Mesenchymal stem cell (in vitro differentiated cells and primary cell): ENCODE results near the gene TNFRSF14.
"Not testable (repeated sequence)": the region's sequence is repeated elsewhere in the genome, so short reads cannot be mapped to it uniquely, and the experiment has no call there.

Experiments
- DNase-seq: peaks from one replicate; pipeline ENCODE4 v3.0.0-alpha.2; 2013
- H2AFZ ChIP-seq: one replicate; pipeline ENCODE4 v1.6.1; 2013; ENCODE audit warnings: low read depth, mild to moderate bottlenecking, control low read depth, inconsistent platforms, low read length, moderate library complexity
- H2AK5ac ChIP-seq: 2 replicates; pipeline ENCODE4 v1.6.1; 2013; ENCODE audit warnings: low read length, moderate library complexity, mild to moderate bottlenecking, inconsistent platforms; ENCODE audit not compliant: severe bottlenecking
- H2BK120ac ChIP-seq: one replicate; pipeline ENCODE4 v1.6.1; 2013; ENCODE audit warnings: low read depth, mild to moderate bottlenecking, inconsistent platforms, low read length, moderate library complexity
- H2BK12ac ChIP-seq, 2 experiments: one replicate each; pipeline ENCODE4 v1.6.1; 2013; ENCODE audit warnings: inconsistent platforms in 2 of 2, low read length in 2 of 2, mild to moderate bottlenecking in 2 of 2, moderate library complexity in 2 of 2, control low read depth in 1 of 2
- H2BK15ac ChIP-seq: one replicate; pipeline ENCODE4 v1.6.1; 2013; ENCODE audit warnings: mild to moderate bottlenecking, low read depth, inconsistent platforms; ENCODE audit not compliant: poor library complexity, severe bottlenecking
- H2BK5ac ChIP-seq: 2 replicates; pipeline ENCODE4 v1.6.1; 2013; ENCODE audit warnings: low read depth, mild to moderate bottlenecking, low read length, control low read depth, inconsistent platforms; ENCODE audit not compliant: poor library complexity, severe bottlenecking
- H3K14ac ChIP-seq, 2 experiments: one replicate each; pipeline ENCODE4 v1.6.1; 2013; ENCODE audit warnings: inconsistent platforms in 2 of 2, low read length in 2 of 2, control low read depth in 1 of 2, mild to moderate bottlenecking in 1 of 2, moderate library complexity in 1 of 2
- H3K18ac ChIP-seq, 2 experiments: one replicate each; pipeline ENCODE4 v1.6.1; 2013; ENCODE audit warnings: inconsistent platforms in 2 of 2, low read length in 2 of 2, control low read depth in 1 of 2, low read depth in 1 of 2, mild to moderate bottlenecking in 1 of 2
- H3K23ac ChIP-seq, 2 experiments: one replicate each; pipeline ENCODE4 v1.6.1; 2013; ENCODE audit warnings: inconsistent platforms in 2 of 2, low read length in 2 of 2, mild to moderate bottlenecking in 2 of 2, moderate library complexity in 2 of 2, control low read depth in 1 of 2
- H3K27ac ChIP-seq: 2 replicates; pipeline ENCODE4 v1.5.1; 2013; ENCODE audit warnings: mild to moderate bottlenecking, moderate library complexity, low read length, control low read depth, inconsistent platforms; ENCODE audit not compliant: poor library complexity, severe bottlenecking
- H3K27me3 ChIP-seq, 2 experiments: 2 replicates each; pipeline versions ENCODE4 v1.6.1 to v1.7.0; 2013; ENCODE audit warnings: low read length in 2 of 2, mild to moderate bottlenecking in 2 of 2, moderate library complexity in 2 of 2, control low read depth in 1 of 2, inconsistent platforms in 1 of 2; ENCODE audit not compliant: control insufficient read depth in 1 of 2, insufficient read depth in 1 of 2
- H3K36me3 ChIP-seq, 2 experiments: 2 replicates each; pipeline versions ENCODE4 v1.6.1 to v1.7.0; 2013; ENCODE audit warnings: low read length in 2 of 2, control low read depth in 1 of 2, inconsistent platforms in 1 of 2, low read depth in 1 of 2, mild to moderate bottlenecking in 1 of 2; ENCODE audit not compliant: insufficient read depth in 2 of 2, control insufficient read depth in 1 of 2
- H3K4ac ChIP-seq, 2 experiments: one replicate each; pipeline ENCODE4 v1.6.1; 2013; ENCODE audit warnings: inconsistent platforms in 2 of 2, low read length in 2 of 2, mild to moderate bottlenecking in 2 of 2, moderate library complexity in 2 of 2, control low read depth in 1 of 2, low read depth in 1 of 2
- H3K4me1 ChIP-seq: 2 replicates; pipeline ENCODE4 v1.6.1; 2013; ENCODE audit warnings: low read depth, low read length, control low read depth; ENCODE audit not compliant: control insufficient read depth, insufficient read depth
- H3K4me2 ChIP-seq: 2 replicates; pipeline ENCODE4 v1.6.1; 2013; ENCODE audit warnings: low read length, mild to moderate bottlenecking, inconsistent platforms; ENCODE audit not compliant: poor library complexity, severe bottlenecking
- H3K4me3 ChIP-seq, 2 experiments: 2 replicates each; pipeline versions ENCODE4 v1.5.1 to v1.7.0; 2013; ENCODE audit warnings: low read length in 2 of 2, mild to moderate bottlenecking in 2 of 2, control low read depth in 1 of 2, low read depth in 1 of 2; ENCODE audit not compliant: insufficient read depth in 1 of 2
- H3K79me1 ChIP-seq: replicated peaks from 2 replicates; pipeline ENCODE4 v1.6.1; 2013; ENCODE audit warnings: mild to moderate bottlenecking, control low read depth, low read length, inconsistent platforms; ENCODE audit not compliant: poor library complexity, severe bottlenecking
- H3K9ac ChIP-seq: 2 replicates; pipeline ENCODE4 v1.7.0; 2013; ENCODE audit warnings: mild to moderate bottlenecking, low read length, moderate library complexity
- H3K9me3 ChIP-seq: 2 replicates; pipeline ENCODE4 v1.7.0; 2013; ENCODE audit warnings: mild to moderate bottlenecking, low read length; ENCODE audit not compliant: control insufficient read depth
- H4K8ac ChIP-seq: one replicate; pipeline ENCODE4 v1.6.1; 2013; ENCODE audit warnings: inconsistent platforms, mild to moderate bottlenecking, low read length, moderate library complexity
- H4K91ac ChIP-seq: one replicate; pipeline ENCODE4 v1.6.1; 2013; ENCODE audit warnings: mild to moderate bottlenecking, low read length, inconsistent platforms
- WGBS: methylation state at CpG from one replicate; pipeline ENCODE4 v1.1.7; 2013; ENCODE audit warnings: mixed read lengths; 5-methylcytosine and 5-hydroxymethylcytosine counted together

Gene TNFRSF14

DNA sequence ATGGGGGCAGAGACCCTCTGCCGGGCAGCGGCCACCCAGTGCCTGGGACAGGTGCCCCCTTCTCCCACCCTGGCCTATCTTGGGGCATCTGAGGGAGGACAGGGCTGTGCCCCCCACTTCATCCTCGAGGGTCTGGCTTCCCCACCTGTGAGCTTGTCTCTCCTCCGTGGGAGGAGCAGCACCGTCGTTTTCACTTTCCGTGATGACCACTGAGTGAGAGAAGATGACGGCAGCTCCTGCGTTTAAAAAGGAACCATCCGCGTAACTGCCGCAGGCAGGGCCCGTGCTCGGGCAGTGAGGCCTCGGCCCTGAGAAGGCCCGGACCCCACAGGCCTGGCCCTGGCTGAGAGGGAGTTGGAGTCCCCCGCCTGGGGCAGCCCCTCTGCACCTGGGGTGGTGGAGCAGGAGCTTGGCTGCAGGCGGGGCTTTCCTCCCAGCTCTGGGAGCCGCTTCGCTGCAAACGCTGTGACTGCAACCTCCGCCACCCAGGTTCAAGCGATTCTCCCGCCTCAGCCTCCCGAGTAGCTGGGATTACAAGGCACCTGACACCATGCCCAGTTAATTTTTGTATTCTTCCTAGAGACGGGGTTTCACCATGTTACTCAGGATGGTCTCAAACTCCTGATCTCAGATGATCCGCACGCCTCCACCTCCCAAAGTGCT, 6.7 kb upstream of the TNFRSF14 start:
- not testable (repeated sequence) for H3K23ac ChIP-seq, H3K18ac ChIP-seq, H2BK120ac ChIP-seq, H4K8ac ChIP-seq, H4K91ac ChIP-seq, H3K79me1 ChIP-seq, H3K4me3 ChIP-seq, H3K4me2 ChIP-seq, H3K27me3 ChIP-seq, H3K4ac ChIP-seq, H2BK5ac ChIP-seq, DNase-seq, H2AFZ ChIP-seq, H2AK5ac ChIP-seq, H2BK15ac ChIP-seq, H2BK12ac ChIP-seq, H3K9me3 ChIP-seq, H3K27ac ChIP-seq, H3K36me3 ChIP-seq, H3K14ac ChIP-seq
- WGBS, result 94% methylated on average over 22 of the region's 28 CpGs
- peaks cover 43% of the 10 kb centered on the region for H3K4me1 ChIP-seq
- peak overlapping the region; percentile 80 for H3K9ac ChIP-seq

DNA sequence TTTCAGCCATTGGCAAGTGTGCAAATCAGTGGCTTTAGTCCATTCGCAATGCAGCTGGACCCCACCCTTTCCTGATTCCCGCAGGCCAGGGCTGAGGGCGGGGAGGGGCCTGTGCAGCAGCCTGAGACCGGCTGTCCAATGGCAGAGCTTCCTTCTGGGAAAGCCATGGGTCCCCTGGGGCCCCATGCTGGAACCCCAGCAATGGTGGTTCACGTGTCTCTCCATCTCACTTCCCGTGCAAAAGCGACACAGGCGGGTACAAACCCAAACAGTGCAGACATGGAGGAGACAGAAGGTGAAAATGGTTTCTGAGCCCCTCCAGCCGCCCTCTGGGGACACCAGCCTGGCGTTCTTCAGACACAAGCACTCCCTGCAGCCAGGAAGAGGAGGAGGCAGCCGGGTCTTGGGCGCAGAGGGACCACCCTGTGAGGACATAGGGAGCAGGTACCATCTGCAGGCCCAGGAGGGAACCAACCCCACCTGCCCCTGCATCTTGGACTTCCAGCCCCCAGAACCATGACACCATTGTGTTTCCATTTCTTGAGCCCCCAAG, 5.8 kb upstream of the TNFRSF14 start:
- H4K91ac ChIP-seq, H2BK5ac ChIP-seq, H3K9me3 ChIP-seq, H4K8ac ChIP-seq, H3K9ac ChIP-seq, H3K36me3 ChIP-seq, H2AFZ ChIP-seq, H3K4me3 ChIP-seq, DNase-seq, H3K18ac ChIP-seq, H2BK12ac ChIP-seq, H2AK5ac ChIP-seq, H3K23ac ChIP-seq, H3K14ac ChIP-seq, H2BK15ac ChIP-seq, H3K79me1 ChIP-seq, H2BK120ac ChIP-seq, H3K27me3 ChIP-seq, H3K4ac ChIP-seq, H3K27ac ChIP-seq, H3K4me2 ChIP-seq: not testable (repeated sequence)
- peaks cover 43% of the 10 kb centered on the region for H3K4me1 ChIP-seq
- WGBS, result 86% methylated on average over 10 of the region's 12 CpGs

DNA sequence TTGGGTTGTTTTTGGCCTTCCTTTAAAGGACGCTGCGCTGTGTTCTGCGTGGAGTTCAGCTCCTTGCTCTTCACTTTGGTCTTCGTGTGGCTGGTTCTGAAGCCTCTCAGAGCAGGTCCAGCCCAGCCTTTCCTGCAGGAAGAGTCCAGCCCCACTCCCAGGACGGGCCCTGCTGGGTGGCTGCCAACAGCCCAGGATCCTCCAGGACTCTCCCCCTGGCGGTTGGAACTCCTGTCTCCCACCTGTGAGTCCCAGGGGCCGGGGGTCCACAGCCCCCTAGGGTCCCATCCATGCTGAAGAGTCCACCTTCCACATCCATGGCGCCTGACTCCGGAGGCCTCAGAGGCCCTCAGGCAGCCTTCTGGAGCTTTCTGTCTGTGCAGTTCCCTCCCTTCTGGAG, 4.6 kb upstream of the TNFRSF14 start:
- H2BK5ac ChIP-seq, H2BK12ac ChIP-seq, H3K18ac ChIP-seq, H3K23ac ChIP-seq, H3K9me3 ChIP-seq, DNase-seq, H3K4me3 ChIP-seq, H3K9ac ChIP-seq, H3K4ac ChIP-seq, H4K91ac ChIP-seq, H3K79me1 ChIP-seq, H4K8ac ChIP-seq, H2BK15ac ChIP-seq, H3K27me3 ChIP-seq, H3K27ac ChIP-seq, H2AFZ ChIP-seq, H2AK5ac ChIP-seq, H3K4me2 ChIP-seq, H3K36me3 ChIP-seq, H3K14ac ChIP-seq, H2BK120ac ChIP-seq: not testable (repeated sequence)
- peaks cover 46% of the 10 kb centered on the region for H3K4me1 ChIP-seq
- 74% methylated on average over 7 of the region's 9 CpGs for WGBS

DNA sequence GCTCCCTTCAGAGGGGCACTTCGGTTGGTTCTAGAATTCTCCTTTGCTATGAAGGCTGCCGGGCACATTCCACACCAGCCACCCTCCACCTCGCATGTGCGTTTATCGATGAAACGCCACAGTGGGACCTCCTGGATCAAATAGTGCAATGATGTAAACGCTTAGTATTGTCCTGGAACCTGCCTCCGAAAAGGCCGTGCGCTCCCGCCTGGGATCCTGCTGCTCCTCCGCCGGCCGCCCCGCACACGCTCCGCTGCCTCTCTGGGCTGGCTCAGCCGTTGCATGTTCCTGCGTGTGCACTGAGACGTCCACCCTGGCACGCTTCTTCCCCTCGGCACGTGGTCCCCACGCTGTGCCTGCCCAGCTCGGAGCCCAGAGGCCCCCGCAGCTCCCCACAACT, 4.0 kb upstream of the TNFRSF14 start:
- H2BK15ac ChIP-seq, result no peak overlapping the region

More for the DNA sequence above, 4.0 kb upstream of the TNFRSF14 start:
- Histone ChIP-seq H3K4ac (no peak overlapping the region), H3K23ac (no peak overlapping the region), H3K4me1 (peaks cover 48% of the 10 kb centered on the region), H3K9ac (no peak overlapping the region), H3K9me3 (no peaks in the 10 kb centered on the region), H3K27me3 (no peaks in the 10 kb centered on the region), H3K4me3 (no peak overlapping the region), H2AFZ (no peak overlapping the region), H2AK5ac (no peak overlapping the region), H2BK120ac (no peak overlapping the region), H2BK5ac (no peak overlapping the region), H3K36me3 (no peaks in the 10 kb centered on the region), H3K27ac (no peak overlapping the region), H3K4me2 (no peak overlapping the region), H4K8ac (no peak overlapping the region), H3K14ac (no peak overlapping the region), H3K18ac (no peak overlapping the region), H2BK12ac (no peak overlapping the region), H3K79me1 (peaks cover 5% of the 10 kb centered on the region), H4K91ac (no peak overlapping the region)
- DNase-seq, result no peak
- 88% methylated on average over 20 of the region's 26 CpGs for WGBS
